Right lobe of liver (tissue), 6 donors: ENCODE measurements around the gene POLQ. TPM values are rescaled to one million over a fixed set of nuclear protein-coding genes. Genes with fewer than 3 reads are reported as not detected.
"Not testable (repeated sequence)": the region's sequence is repeated elsewhere in the genome, so short reads cannot be mapped to it uniquely, and the experiment has no call there.

Experiments used
- ATAC-seq, 4 donors: fragments of 200-7000 bp; cut with Tn5 transposase; one replicate each; pipeline ENCODE4 v1.9.1; 2020; ENCODE audit warnings: mild to moderate bottlenecking in 4 of 4, moderate library complexity in 4 of 4
- DNase-seq, 3 donors: peaks; one replicate each; pipeline ENCODE4 v3.0.0-alpha.2; 2020
- H3K27ac ChIP-seq, 3 donors: fragments of 200-600 bp; one replicate each; pipeline ENCODE4 v1.8.0; 2022
- H3K27me3 ChIP-seq, 2 donors: fragments of 200-600 bp; one replicate each; pipeline ENCODE4 v1.8.0; 2022
- H3K36me3 ChIP-seq, 4 donors: fragments of 200-600 bp; sonication (generic) in 1 of 4; one replicate each; pipeline versions ENCODE4 v1.5.1 to v1.8.0; 2017 to 2022; ENCODE audit warnings: control low read depth in 1 of 4
- H3K4me1 ChIP-seq, 4 donors: fragments of 200-600 bp; sonication (generic) in 1 of 4; one replicate each; pipeline versions ENCODE4 v1.5.1 to v1.8.0; 2017 to 2022; ENCODE audit warnings: control low read depth in 1 of 4
- H3K4me3 ChIP-seq, 3 donors: fragments of 200-600 bp; one replicate each; pipeline ENCODE4 v1.8.0; 2022
- H3K9me3 ChIP-seq, 4 donors: fragments of 200-600 bp; sonication (generic) in 1 of 4; one replicate each; pipeline versions ENCODE4 v1.5.1 to v1.8.0; 2017 to 2022; ENCODE audit warnings: control low read depth in 1 of 4
- CTCF ChIP-seq, 4 donors: fragments of 200-600 bp in 3 of 4; fragments of 450-650 bp in 1 of 4; IDR thresholded peaks; one replicate each; pipeline versions ENCODE4 v1.5.1 to v1.8.0; 2016 to 2022; ENCODE audit warnings: antibody characterized with exemption in 4 of 4, mild to moderate bottlenecking in 2 of 4
- POLR2A ChIP-seq: fragments of 450-650 bp; IDR thresholded peaks from one replicate; pipeline ENCODE4 v1.6.1; 2017; ENCODE audit warnings: antibody characterized with exemption, mild to moderate bottlenecking
- WGBS: methylation state at CpG from one replicate; pipeline ENCODE4 v1.1.6; 2018; ENCODE audit warnings: low coverage, low lambda C conversion rate; ENCODE audit not compliant: insufficient coverage; ENCODE audit errors: missing lambda C conversion rate; 5-methylcytosine and 5-hydroxymethylcytosine counted together
- intact Hi-C, 2 donors: fragments of 100-400 bp; cut with DNase I; formaldehyde crosslinking; loops; one replicate each; pipeline versions ENCODE4 v1.11.2 to v1.14.1; 2022
- total RNA-seq, 6 experiments: library from RNA; depleted of rRNA in 2 of 6; stranded (reverse); fragments of >200 nt in 2 of 6; fragmentation: NEBNext Ultra II Directional in 3 of 6; extraction: Animal tissue kit (Norgen Biotek cat#: 25700) in 3 of 6; gene quantifications; one replicate each; pipeline versions ENCODE4 v1.1.0 to v1.2.4, GENCODE V29; 2016 to 2023
- donor health status: DM: no; HTN: yes; CAD: no.
- donor health status: DM: no; HTN: no; CAD: no.
- donor health status: DM: no; HTN: no; CAD: no.
- donor health status: DM: no; HTN: yes; CAD: no.
- donor health status: DM: no; HTN: yes; CAD: no.

POLQ gene
- total RNA-seq, 6 experiments from 2014 or later = 0.02 to 1.2 (median 0.23) TPM

DNA sequence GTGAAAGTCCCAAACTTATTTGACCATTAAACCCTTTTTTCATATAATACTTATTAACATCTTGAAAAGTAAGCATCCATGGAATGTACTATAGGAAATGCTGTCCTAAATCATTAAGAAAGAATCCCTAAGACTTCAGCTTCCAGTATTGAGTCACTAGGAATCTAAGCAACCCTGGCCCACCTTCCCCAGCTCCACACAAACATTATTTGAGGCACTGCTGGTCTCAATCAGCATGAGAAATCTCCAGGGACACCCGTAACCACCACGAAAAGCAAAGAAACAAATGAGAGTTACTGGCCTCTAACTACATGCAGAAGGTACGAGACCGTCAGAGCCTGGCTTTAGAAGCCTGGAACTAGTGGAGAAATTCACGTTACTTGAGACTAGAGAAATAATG lies 68.2 kb downstream of the POLQ start:
- intact Hi-C loops = no loop called here
- Histone ChIP-seq H3K4me3 (no peak overlapping the region), H3K9me3 (no peaks in the 10 kb centered on the region), H3K4me1 (no peaks in the 10 kb centered on the region), H3K27ac (no peak overlapping the region), H3K36me3 (no peaks in the 10 kb centered on the region), H3K27me3 (no peaks in the 10 kb centered on the region)
- WGBS = 94% methylated on average over 5 of the region's 5 CpGs
- ATAC-seq (no peak), DNase-seq (no peak)
- TF ChIP-seq POLR2A (no peak), CTCF (IDR thresholded peaks at IDR 0.05) (no peak)

- TF ChIP-seq POLR2A (no peak), CTCF (IDR thresholded peaks at IDR 0.05) (no peak)
- no peaks in the 10 kb centered on the region for H3K9me3 ChIP-seq
- DNase-seq (no peak), ATAC-seq (no peak)
- H3K4me1 ChIP-seq = no peaks in the 10 kb centered on the region
- H3K4me3 ChIP-seq = no peak overlapping the region
- WGBS = 100% methylated on average over 2 of the region's 2 CpGs
- intact Hi-C loops = no loop called here
- H3K27me3 ChIP-seq = no peaks in the 10 kb centered on the region
- H3K27ac ChIP-seq = no peak overlapping the region
- H3K36me3 ChIP-seq = no peaks in the 10 kb centered on the region
Observed at GRCh38 chr3:121473001-121473400, 72.8 kb downstream of the POLQ start.

DNA sequence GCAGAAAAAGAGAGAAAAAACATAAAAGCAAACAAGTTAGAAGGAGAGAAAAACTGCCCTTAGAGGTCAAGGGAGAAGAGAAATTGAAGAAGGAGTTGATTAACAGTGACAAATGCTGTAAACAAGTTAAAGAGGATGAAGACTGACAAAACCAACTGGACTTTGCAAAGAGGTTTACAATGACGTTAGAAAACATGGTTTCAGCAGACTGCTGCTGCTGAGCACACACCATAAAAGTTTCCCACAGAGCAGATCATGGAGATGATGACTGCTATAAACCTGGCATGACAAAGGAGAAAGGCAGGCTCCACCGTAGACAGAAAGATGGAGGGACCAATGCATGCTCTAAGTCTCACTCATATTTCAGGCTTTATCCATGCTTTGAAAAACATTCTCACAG lies 78.7 kb downstream of the POLQ start:
- ATAC-seq (no peak), DNase-seq (no peak)
- 88% methylated on average over 1 of the region's 2 CpGs for WGBS
- no peaks in the 10 kb centered on the region for H3K9me3 ChIP-seq
- H3K36me3 ChIP-seq = no peaks in the 10 kb centered on the region
- H3K4me1 ChIP-seq = no peaks in the 10 kb centered on the region
- H3K27me3 ChIP-seq = no peaks in the 10 kb centered on the region
- intact Hi-C loops = no loop called here
- TF ChIP-seq POLR2A = no peak
- no peak for TF ChIP-seq CTCF (IDR thresholded peaks at IDR 0.05)
- no peak overlapping the region for H3K4me3 ChIP-seq
- H3K27ac ChIP-seq = no peak overlapping the region

- intact Hi-C loops = no loop called here
- Histone ChIP-seq H3K4me3 (no peak overlapping the region), H3K36me3 (no peaks in the 10 kb centered on the region), H3K27ac (no peak overlapping the region), H3K4me1 (no peaks in the 10 kb centered on the region), H3K9me3 (no peaks in the 10 kb centered on the region), H3K27me3 (no peaks in the 10 kb centered on the region)
- DNase-seq (no peak), ATAC-seq (no peak)
- TF ChIP-seq CTCF (IDR thresholded peaks at IDR 0.05) = no peak
- no peak for TF ChIP-seq POLR2A
Observed at GRCh38 chr3:121463745-121464144, 82.0 kb downstream of the POLQ start.

DNA sequence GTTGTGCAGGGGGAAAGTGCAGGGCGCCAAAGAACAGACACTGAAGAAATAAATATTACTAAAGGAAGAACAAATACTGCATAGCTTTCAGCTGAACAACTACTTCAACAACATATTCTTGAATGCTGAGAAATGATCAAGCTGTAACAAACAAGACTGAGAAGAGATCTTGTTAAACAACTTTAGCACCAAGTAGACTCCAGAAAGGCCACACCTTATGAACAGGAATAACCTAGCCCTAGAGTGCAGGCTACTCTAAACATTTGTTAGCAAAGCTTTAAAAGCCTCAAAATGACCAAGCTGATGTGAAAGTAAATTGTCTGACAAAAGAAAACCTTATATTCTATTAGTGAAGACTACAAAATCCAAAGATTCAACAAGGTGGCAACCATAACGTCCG lies 83.2 kb downstream of the POLQ start:
- no peak for TF ChIP-seq POLR2A
- no peak for TF ChIP-seq CTCF (IDR thresholded peaks at IDR 0.05)
- Histone ChIP-seq H3K27ac (no peak overlapping the region), H3K4me3 (no peak overlapping the region), H3K27me3 (no peaks in the 10 kb centered on the region), H3K36me3 (no peaks in the 10 kb centered on the region), H3K9me3 (no peaks in the 10 kb centered on the region), H3K4me1 (no peaks in the 10 kb centered on the region)
- WGBS = 100% methylated on average over 2 of the region's 3 CpGs
- intact Hi-C loops = no loop called here
- no peak for ATAC-seq
- DNase-seq = no peak

DNA sequence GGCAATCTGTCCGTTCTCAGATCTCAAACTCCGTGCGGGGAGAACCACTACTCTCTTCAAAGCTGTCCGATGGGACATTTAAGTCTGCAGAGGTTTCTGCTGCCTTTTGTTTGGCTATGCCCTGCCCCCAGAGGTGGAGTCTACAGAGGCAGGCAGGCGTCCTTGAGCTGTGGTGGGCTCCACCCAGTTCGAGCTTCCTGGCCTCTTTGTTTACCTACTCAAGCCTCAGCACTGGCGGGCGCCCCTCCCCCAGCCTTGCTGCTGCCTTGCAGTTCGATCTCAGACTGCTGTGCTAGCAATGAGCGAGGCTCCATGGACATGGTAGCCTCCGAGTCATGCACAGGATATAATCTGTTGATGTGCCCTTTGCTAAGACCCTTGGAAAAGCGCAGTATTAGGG lies 94.0 kb downstream of the POLQ start:
- ATAC-seq, H3K4me3 ChIP-seq, intact Hi-C loops, DNase-seq, H3K36me3 ChIP-seq, H3K4me1 ChIP-seq, H3K9me3 ChIP-seq, H3K27ac ChIP-seq, H3K27me3 ChIP-seq: not testable (repeated sequence)
- no CpG with 5 or more reads among the region's 12 CpGs for WGBS
